CD4-positive, alpha-beta T cell (primary cell): ENCODE results near the gene ITSN1. TPM values are rescaled to one million over a fixed set of nuclear protein-coding genes. Genes with fewer than 3 reads are reported as not detected.
A peak's percentile ranks its signal among the peaks of the same experiment; 100 is the strongest.

ENCODE experiments used
- ATAC-seq: fragments of 200-7000 bp; cut with Tn5 transposase; one replicate; pipeline ENCODE4 v1.10.0; 2022; ENCODE audit warnings: mild to moderate bottlenecking; ENCODE audit not compliant: poor library complexity
- CTCF ChIA-PET: fragments of 350-600 bp; sonication (Branson Sonifier 250); formaldehyde crosslinking; loops from one replicate; lab custom pipeline; 2021; ENCODE audit warnings: antibody characterized with exemption, inconsistent platforms; lab: Charles Lee
- POLR2A ChIA-PET: fragments of 350-600 bp; sonication (Branson Sonifier 250); formaldehyde crosslinking; loops from one replicate; lab custom pipeline; 2021; ENCODE audit warnings: antibody characterized with exemption, inconsistent platforms; lab: Charles Lee
- DNase-seq, 14 experiments: peaks; one replicate each; pipeline ENCODE4 v3.0.0-alpha.2; 2013 to 2020; ENCODE audit warnings: mixed read lengths in 2 of 14
- H3K27ac ChIP-seq, 2 donors: one replicate each; pipeline versions ENCODE4 v1.5.1 to v1.7.0; 2013; ENCODE audit warnings: low read length in 2 of 2, low read depth in 1 of 2, mild to moderate bottlenecking in 1 of 2
- H3K27me3 ChIP-seq, 2 experiments: 1 replicate in 1 of 2; 2 replicates in 1 of 2; pipeline versions ENCODE4 v1.6.1 to v1.7.0; 2013; ENCODE audit warnings: low read length in 2 of 2, control low read depth in 1 of 2, mild to moderate bottlenecking in 1 of 2, moderate library complexity in 1 of 2; ENCODE audit not compliant: insufficient read depth in 2 of 2, control insufficient read depth in 1 of 2
- H3K36me3 ChIP-seq: one replicate; pipeline ENCODE4 v1.6.1; 2013; ENCODE audit warnings: low read length, control low read depth; ENCODE audit not compliant: insufficient read depth
- H3K4me1 ChIP-seq: one replicate; pipeline ENCODE4 v1.6.1; 2013; ENCODE audit warnings: low read length, control low read depth; ENCODE audit not compliant: insufficient read depth
- H3K4me3 ChIP-seq: one replicate; pipeline ENCODE4 v1.5.1; 2013; ENCODE audit warnings: mild to moderate bottlenecking, low read length, moderate library complexity
- H3K9me3 ChIP-seq, 2 experiments: 1 replicate in 1 of 2; 2 replicates in 1 of 2; pipeline versions ENCODE4 v1.6.1 to v1.7.0; 2013; ENCODE audit warnings: low read length in 2 of 2, mild to moderate bottlenecking in 2 of 2, control low read depth in 1 of 2, moderate library complexity in 1 of 2; ENCODE audit not compliant: control insufficient read depth in 1 of 2, insufficient read depth in 1 of 2
- H3K27ac Mint-ChIP-seq: one replicate; pipeline ENCODE4 v1.8.0; 2020; ENCODE audit warnings: mixed read lengths
- H3K27me3 Mint-ChIP-seq: one replicate; pipeline ENCODE4 v1.8.0; 2021; ENCODE audit warnings: mixed read lengths
- H3K36me3 Mint-ChIP-seq: one replicate; pipeline ENCODE4 v1.8.0; 2021; ENCODE audit warnings: low read depth, mixed read lengths
- H3K4me1 Mint-ChIP-seq: one replicate; pipeline ENCODE4 v1.8.0; 2021; ENCODE audit warnings: low read depth, mixed read lengths
- H3K4me3 Mint-ChIP-seq: one replicate; pipeline ENCODE4 v1.8.0; 2020; ENCODE audit warnings: mild to moderate bottlenecking, mixed read lengths
- H3K9me3 Mint-ChIP-seq: one replicate; pipeline ENCODE4 v1.8.0; 2020; ENCODE audit warnings: mixed read lengths
- CTCF ChIP-seq: fragments of 200-600 bp; IDR thresholded peaks from one replicate; pipeline ENCODE4 v1.8.0; 2022; ENCODE audit warnings: antibody characterized with exemption, mild to moderate bottlenecking
- intact Hi-C, 2 experiments: fragments of 100-400 bp; cut with DNase I in 1 of 2; cut with micrococcal nuclease in 1 of 2; formaldehyde crosslinking; loops; one replicate each; pipeline versions ENCODE4 v1.15.1 to v1.9.0; 2023 to 2025; cut with DNase I, micrococcal nuclease
- total RNA-seq, 174 experiments: library from RNA in 2 of 174; stranded (reverse) in 2 of 174; gene quantifications; one replicate each; pipeline ENCODE4 v1.2.3 and lab custom pipeline; 2021 to 2026

The ITSN1 gene
- total RNA-seq, 2 experiments from 2014 or later = 2.1 to 3.0 TPM

GRCh38 chr21:33940881-33941245 lies 298.6 kb downstream of the ITSN1 start:
- Mint-ChIP-seq H3K4me1 (peaks cover 68% of the 10 kb centered on the region), H3K4me3 (peak overlapping the region; percentile 27), H3K27me3 (no peaks in the 10 kb centered on the region), H3K36me3 (peaks cover 56% of the 10 kb centered on the region), H3K9me3 (no peaks in the 10 kb centered on the region), H3K27ac (peak overlapping the region; percentile 98)
- intact Hi-C loops = no loop called here
- H3K4me1 ChIP-seq = peaks cover 70% of the 10 kb centered on the region
- H3K27ac ChIP-seq = no peak overlapping the region
- no peak for DNase-seq
- no peaks in the 10 kb centered on the region for H3K27me3 ChIP-seq
- H3K9me3 ChIP-seq = no peaks in the 10 kb centered on the region
- ATAC-seq = no peak
- ChIA-PET CTCF (interaction anchor here (0.6 kb wide), 2 partner anchors 19 to 188 kb away, joined by 3 read pairs; no protein-coding TSS in a partner anchor), POLR2A (interaction anchor here (1.0 kb wide), 1 partner anchor 9 kb away, joined by 5 read pairs; no protein-coding TSS in a partner anchor)
- peaks cover 15% of the 10 kb centered on the region for H3K36me3 ChIP-seq
- H3K4me3 ChIP-seq = no peak overlapping the region
- TF ChIP-seq CTCF = no peak

- H3K36me3 Mint-ChIP-seq = peaks cover 53% of the 10 kb centered on the region
- intact Hi-C loops = no loop called here
- H3K36me3 ChIP-seq = peaks cover 15% of the 10 kb centered on the region
- TF ChIP-seq CTCF = no peak
- ATAC-seq (no peak), DNase-seq (no peak)
- no peaks in the 10 kb centered on the region for H3K27me3 Mint-ChIP-seq
- H3K27me3 ChIP-seq = no peaks in the 10 kb centered on the region
- CTCF ChIA-PET = interaction anchor here (1.5 kb wide), 1 partner anchor 11 kb away, joined by 5 read pairs; no protein-coding TSS in a partner anchor
- POLR2A ChIA-PET = interaction anchor here (0.6 to 8.6 kb wide), 4 partner anchors 7 to 132 kb away, joined by 3 to 519 read pairs (median 6); no protein-coding TSS in a partner anchor
- H3K4me1 ChIP-seq = peaks cover 65% of the 10 kb centered on the region
- peaks cover 68% of the 10 kb centered on the region for H3K4me1 Mint-ChIP-seq
- no peaks in the 10 kb centered on the region for H3K9me3 ChIP-seq
- H3K27ac Mint-ChIP-seq = peak overlapping the region; percentile 51
- no peaks in the 10 kb centered on the region for H3K9me3 Mint-ChIP-seq
- no peak overlapping the region for H3K27ac ChIP-seq
- no peak overlapping the region for H3K4me3 ChIP-seq
- H3K4me3 Mint-ChIP-seq = no peak overlapping the region
Observed at GRCh38 chr21:33942426-33942825, 300.1 kb downstream of the ITSN1 start.

- peaks cover 68% of the 10 kb centered on the region for H3K4me1 Mint-ChIP-seq
- POLR2A ChIA-PET = interaction anchor here (1.0 to 8.6 kb wide), 4 partner anchors 8 to 256 kb away, joined by 3 to 519 read pairs (median 6); no protein-coding TSS in a partner anchor
- intact Hi-C loops = no loop called here
Observed at GRCh38 chr21:33943293-33943692, 301.0 kb downstream of the ITSN1 start.

More at GRCh38 chr21:33943293-33943692, 301.0 kb downstream of the ITSN1 start:
- no peak overlapping the region for H3K4me3 ChIP-seq
- peaks cover 56% of the 10 kb centered on the region for H3K36me3 Mint-ChIP-seq
- CTCF ChIA-PET = interaction anchor here (1.3 to 1.5 kb wide), 2 partner anchors 12 to 19 kb away, joined by 5 read pairs; no protein-coding TSS in a partner anchor
- H3K4me1 ChIP-seq = peaks cover 65% of the 10 kb centered on the region
- no peak overlapping the region for H3K27ac ChIP-seq
- H3K27me3 Mint-ChIP-seq = no peaks in the 10 kb centered on the region
- peaks cover 15% of the 10 kb centered on the region for H3K36me3 ChIP-seq
- DNase-seq = no peak
- no peaks in the 10 kb centered on the region for H3K9me3 Mint-ChIP-seq
- H3K27me3 ChIP-seq = no peaks in the 10 kb centered on the region
- no peak overlapping the region for H3K27ac Mint-ChIP-seq
- H3K4me3 Mint-ChIP-seq = no peak overlapping the region
- ATAC-seq = no peak
- no peak for TF ChIP-seq CTCF
- H3K9me3 ChIP-seq = no peaks in the 10 kb centered on the region
